ENCODE results near the gene PODXL.

DNA sequence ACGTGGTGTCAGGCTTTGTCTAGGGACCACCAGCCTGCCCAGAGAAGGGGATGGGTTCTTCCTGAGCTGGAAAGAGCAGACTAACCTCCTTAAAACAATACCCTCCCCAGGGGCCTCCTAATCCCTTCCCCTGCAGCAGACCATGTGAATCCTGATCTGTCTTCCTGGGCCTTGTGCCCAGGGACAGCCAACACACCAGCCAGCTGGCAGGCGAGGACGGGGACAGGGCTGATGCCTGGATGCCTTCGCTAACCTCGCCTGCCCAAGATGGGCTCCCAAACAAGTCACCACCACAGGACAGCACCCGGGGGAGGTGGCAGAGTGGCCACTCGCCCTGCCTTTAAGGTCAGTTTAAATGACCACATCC, 17.6 kb downstream of the PODXL start:
- TF ChIP-seq, protein P1, sequence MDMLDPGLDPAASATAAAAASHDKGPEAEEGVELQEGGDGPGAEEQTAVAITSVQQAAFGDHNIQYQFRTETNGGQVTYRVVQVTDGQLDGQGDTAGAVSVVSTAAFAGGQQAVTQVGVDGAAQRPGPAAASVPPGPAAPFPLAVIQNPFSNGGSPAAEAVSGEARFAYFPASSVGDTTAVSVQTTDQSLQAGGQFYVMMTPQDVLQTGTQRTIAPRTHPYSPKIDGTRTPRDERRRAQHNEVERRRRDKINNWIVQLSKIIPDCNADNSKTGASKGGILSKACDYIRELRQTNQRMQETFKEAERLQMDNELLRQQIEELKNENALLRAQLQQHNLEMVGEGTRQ (IDR thresholded peaks at IDR 0.05) = no peak
- TF ChIP-seq, protein P2, sequence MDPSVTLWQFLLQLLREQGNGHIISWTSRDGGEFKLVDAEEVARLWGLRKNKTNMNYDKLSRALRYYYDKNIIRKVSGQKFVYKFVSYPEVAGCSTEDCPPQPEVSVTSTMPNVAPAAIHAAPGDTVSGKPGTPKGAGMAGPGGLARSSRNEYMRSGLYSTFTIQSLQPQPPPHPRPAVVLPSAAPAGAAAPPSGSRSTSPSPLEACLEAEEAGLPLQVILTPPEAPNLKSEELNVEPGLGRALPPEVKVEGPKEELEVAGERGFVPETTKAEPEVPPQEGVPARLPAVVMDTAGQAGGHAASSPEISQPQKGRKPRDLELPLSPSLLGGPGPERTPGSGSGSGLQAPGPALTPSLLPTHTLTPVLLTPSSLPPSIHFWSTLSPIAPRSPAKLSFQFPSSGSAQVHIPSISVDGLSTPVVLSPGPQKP (IDR thresholded peaks at IDR 0.05; ENCODE audit: low read depth, low read length) = no peak
- TF ChIP-seq EHMT2 (IDR thresholded peaks at IDR 0.05; ENCODE audit: low read depth) = no peak
- TF ChIP-seq BHLHE40 (IDR thresholded peaks at IDR 0.05; ENCODE audit: low read depth, low read length) = no peak
- no peak for TF ChIP-seq CTCF (IDR thresholded peaks at IDR 0.05)
- TF ChIP-seq CEBPB (IDR thresholded peaks at IDR 0.05) = no peak
- no peak for TF ChIP-seq POLR2A (IDR thresholded peaks at IDR 0.05; ENCODE audit: low read length)
- no peak for TF ChIP-seq MYC (IDR thresholded peaks at IDR 0.05; ENCODE audit: borderline replicate concordance, low read length)
- no peak for TF ChIP-seq SREBF2 (IDR thresholded peaks at IDR 0.05)
- TF ChIP-seq, protein P3, sequence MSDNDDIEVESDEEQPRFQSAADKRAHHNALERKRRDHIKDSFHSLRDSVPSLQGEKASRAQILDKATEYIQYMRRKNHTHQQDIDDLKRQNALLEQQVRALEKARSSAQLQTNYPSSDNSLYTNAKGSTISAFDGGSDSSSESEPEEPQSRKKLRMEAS (IDR thresholded peaks at IDR 0.05) = no peak

All from A549 (cell line).